SK-N-MC (cell line): ENCODE measurements around the gene SYVN1.

ENCODE experiments used
- EZH2 ChIP-seq: fragments of 200-600 bp; sonication (generic); IDR thresholded peaks from one replicate; pipeline ENCODE4 v1.6.1; 2017; ENCODE audit warnings: antibody characterized with exemption
- POLR2AphosphoS5 ChIP-seq: IDR thresholded peaks from 2 replicates; pipeline ENCODE4 v1.6.1; 2012; ENCODE audit warnings: mild to moderate bottlenecking, low read depth, low read length, borderline replicate concordance

DNA sequence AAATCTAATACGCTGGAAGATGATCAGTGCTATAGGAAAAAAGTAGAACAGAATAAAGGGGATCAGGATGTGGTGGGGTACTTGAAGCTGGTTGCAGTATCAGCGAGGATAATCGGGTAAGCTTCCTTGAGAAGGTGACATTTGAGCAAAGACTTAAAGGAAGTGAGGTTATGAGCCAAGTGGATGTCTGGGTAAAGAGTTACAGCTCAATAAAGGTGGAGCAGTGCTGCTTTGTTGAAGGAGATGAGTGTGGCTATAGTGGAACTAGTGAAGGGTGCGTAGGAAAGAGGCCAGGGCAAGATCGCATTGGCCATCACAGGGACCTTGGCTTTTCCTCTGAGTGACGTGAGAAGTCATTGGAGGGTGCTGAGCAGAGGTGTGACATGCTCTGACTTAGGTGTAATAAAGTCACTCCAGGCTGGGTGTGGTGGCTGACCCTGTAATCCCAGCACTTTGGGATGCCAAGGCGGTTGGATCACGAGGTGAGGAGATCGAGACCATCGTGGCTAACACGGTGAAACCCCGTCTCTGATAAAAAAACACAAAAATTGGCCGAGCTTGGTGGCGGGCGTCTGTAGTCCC lies 2.3 kb upstream of the SYVN1 start:
- TF ChIP-seq EZH2: no peak
- no peak for TF ChIP-seq POLR2AphosphoS5
